Lower leg skin (tissue), 3 donors: Measurements from ENCODE around the gene DOCK11.

Experiments
- CTCF ChIP-seq, 3 donors: fragments of 450-650 bp; IDR thresholded peaks; one replicate each; pipeline ENCODE4 v1.5.1; 2016; ENCODE audit warnings: antibody characterized with exemption in 3 of 3, mild to moderate bottlenecking in 3 of 3, moderate library complexity in 2 of 3
- POLR2A ChIP-seq, 2 donors: fragments of 450-650 bp; IDR thresholded peaks; one replicate each; pipeline ENCODE4 v1.6.1; 2016 to 2017; ENCODE audit warnings: antibody characterized with exemption in 2 of 2, mild to moderate bottlenecking in 1 of 2, moderate library complexity in 1 of 2

DNA sequence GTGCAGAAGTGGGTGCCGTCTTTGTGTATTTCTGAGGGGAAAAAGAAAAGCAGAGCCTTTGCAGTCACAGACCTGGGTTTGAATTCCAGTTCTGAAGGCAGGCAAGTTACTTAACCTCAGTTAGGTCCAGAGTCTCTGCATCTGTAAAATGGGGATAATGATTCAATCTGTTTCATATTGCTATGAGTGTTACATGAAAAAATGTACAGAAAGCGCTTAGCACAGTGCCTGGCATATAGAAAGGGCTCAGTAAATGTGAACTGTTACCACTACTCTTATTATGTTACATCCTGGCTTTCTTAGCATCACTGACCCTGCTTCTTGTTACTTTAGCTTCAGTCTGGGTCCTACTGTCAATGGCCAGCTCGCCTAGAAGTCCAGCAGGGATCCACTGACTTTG, 45.9 kb downstream of the DOCK11 start:
- TF ChIP-seq CTCF (IDR thresholded peaks at IDR 0.05) (no peak), POLR2A (IDR thresholded peaks at IDR 0.05) (no peak)
